B cell (primary cell): Measurements from ENCODE around the gene RERE. TPM values are rescaled to one million over a fixed set of nuclear protein-coding genes. Genes with fewer than 3 reads are reported as not detected.

Source experiments
- ATAC-seq: fragments of 200-7000 bp; cut with Tn5 transposase; one replicate; pipeline ENCODE4 v1.10.0; 2021; ENCODE audit warnings: low read depth, mild to moderate bottlenecking, moderate number of reproducible peaks, moderate library complexity
- CTCF ChIA-PET: fragments of 350-600 bp; sonication (Branson Sonifier 250); formaldehyde crosslinking; loops from one replicate; lab custom pipeline; 2021; ENCODE audit warnings: antibody characterized with exemption, inconsistent platforms; lab: Charles Lee
- POLR2A ChIA-PET: fragments of 350-600 bp; sonication (Branson Sonifier 250); formaldehyde crosslinking; loops from one replicate; lab custom pipeline; 2021; ENCODE audit warnings: antibody characterized with exemption; lab: Charles Lee
- DNase-seq: peaks from one replicate; pipeline ENCODE4 v3.0.0; 2013
- H2AFZ ChIP-seq: 2 replicates; pipeline ENCODE4 v1.6.1; 2012; ENCODE audit warnings: mild to moderate bottlenecking, low read depth, low read length; ENCODE audit not compliant: insufficient read depth, poor library complexity, severe bottlenecking
- H3K27ac ChIP-seq, 2 donors: 1 replicate in 1 of 2; 2 replicates in 1 of 2; pipeline ENCODE4 v1.5.1; 2012 to 2013; ENCODE audit warnings: low read length in 2 of 2, mild to moderate bottlenecking in 2 of 2, moderate library complexity in 1 of 2
- H3K27me3 ChIP-seq, 4 experiments: fragments of 200-600 bp in 1 of 4; sonication (generic) in 1 of 4; replicated peaks in 1 of 4; 1 replicate in 2 of 4; 2 replicates in 2 of 4; pipeline versions ENCODE4 v1.6.1 to v1.7.0; 2013 to 2016; ENCODE audit warnings: low read length in 3 of 4, mild to moderate bottlenecking in 2 of 4, mixed read lengths in 1 of 4, moderate library complexity in 1 of 4; ENCODE audit not compliant: insufficient read depth in 4 of 4, control insufficient read depth in 3 of 4; ENCODE audit errors: control extremely low read depth in 1 of 4
- H3K36me3 ChIP-seq, 2 experiments: replicated peaks in 1 of 2; 1 replicate in 1 of 2; 2 replicates in 1 of 2; pipeline versions ENCODE4 v1.6.1 to v1.7.1; 2013; ENCODE audit warnings: low read length in 1 of 2; ENCODE audit not compliant: insufficient read depth in 2 of 2, control insufficient read depth in 1 of 2; ENCODE audit errors: control extremely low read depth in 1 of 2, extremely low read depth in 1 of 2
- H3K4me1 ChIP-seq, 2 donors: fragments of 200-600 bp in 1 of 2; sonication (generic) in 1 of 2; 1 replicate in 1 of 2; 2 replicates in 1 of 2; pipeline versions ENCODE4 v1.5.1 to v1.6.1; 2013 to 2017; ENCODE audit warnings: low read length in 2 of 2; ENCODE audit not compliant: control insufficient read depth in 2 of 2, insufficient read depth in 2 of 2
- H3K4me2 ChIP-seq: replicated peaks from 2 replicates; pipeline ENCODE3; 2012; ENCODE audit warnings: mild to moderate bottlenecking, low read depth, low read length; ENCODE audit not compliant: poor library complexity, severe bottlenecking
- H3K4me3 ChIP-seq, 5 experiments: fragments of 200-600 bp in 1 of 5; sonication (generic) in 1 of 5; 1 replicate in 3 of 5; 2 replicates in 2 of 5; pipeline versions ENCODE4 v1.5.1 to v1.7.0; 2011 to 2016; ENCODE audit warnings: low read length in 4 of 5, mild to moderate bottlenecking in 4 of 5, low read depth in 2 of 5, control low read depth in 1 of 5, moderate library complexity in 1 of 5; ENCODE audit not compliant: insufficient read depth in 1 of 5; ENCODE audit errors: control extremely low read depth in 1 of 5, extremely low read depth in 1 of 5
- H3K79me2 ChIP-seq: fragments of 200-600 bp; sonication (generic); one replicate; pipeline ENCODE4 v1.6.0; 2016; ENCODE audit warnings: low read length; ENCODE audit not compliant: control insufficient read depth, insufficient read depth
- H3K9ac ChIP-seq: fragments of 200-600 bp; sonication (generic); 2 replicates; pipeline ENCODE4 v1.6.1; 2017; ENCODE audit warnings: mild to moderate bottlenecking, low read length, moderate library complexity
- H3K9me3 ChIP-seq, 3 donors: one replicate each; pipeline versions ENCODE4 v1.6.1 to v1.7.1; 2013; ENCODE audit warnings: low read length in 2 of 3; ENCODE audit not compliant: control insufficient read depth in 2 of 3, insufficient read depth in 1 of 3; ENCODE audit errors: control extremely low read depth in 1 of 3
- H4K20me1 ChIP-seq: 2 replicates; pipeline ENCODE4 v1.6.0; 2012; ENCODE audit warnings: mild to moderate bottlenecking, low read length; ENCODE audit not compliant: insufficient read depth, control insufficient read depth, poor library complexity, severe bottlenecking
- H3K27ac Mint-ChIP-seq: one replicate; pipeline ENCODE4 v1.8.0; 2021; ENCODE audit warnings: mixed read lengths
- H3K27me3 Mint-ChIP-seq: one replicate; pipeline ENCODE4 v1.8.0; 2021; ENCODE audit warnings: mixed read lengths
- H3K4me1 Mint-ChIP-seq: one replicate; pipeline ENCODE4 v1.8.0; 2021; ENCODE audit warnings: mixed read lengths
- H3K4me3 Mint-ChIP-seq: one replicate; pipeline ENCODE4 v1.8.0; 2021; ENCODE audit warnings: mixed read lengths
- H3K9me3 Mint-ChIP-seq: one replicate; pipeline ENCODE4 v1.8.0; 2022; ENCODE audit warnings: mixed read lengths; ENCODE audit not compliant: insufficient read depth
- CTCF ChIP-seq: fragments of 200-600 bp; IDR thresholded peaks from one replicate; pipeline ENCODE4 v1.8.0; 2022; ENCODE audit warnings: antibody characterized with exemption, mild to moderate bottlenecking
- EZH2 ChIP-seq: IDR thresholded peaks from 2 replicates; pipeline ENCODE4 v1.6.1; 2012; ENCODE audit warnings: borderline replicate concordance, low read depth, mild to moderate bottlenecking, moderate library complexity, low read length; ENCODE audit not compliant: insufficient read depth, poor library complexity, severe bottlenecking
- WGBS: methylation state at CpG from one replicate; pipeline ENCODE4 v1.1.5; 2013; ENCODE audit warnings: missing lambda C conversion rate; ENCODE audit not compliant: insufficient coverage; 5-methylcytosine and 5-hydroxymethylcytosine counted together
- intact Hi-C: fragments of 100-400 bp; cut with micrococcal nuclease; formaldehyde crosslinking; loops from one replicate; pipeline ENCODE4 v1.10.0; 2022
- polyA plus RNA-seq: library from polyadenylated mRNA; depleted of rRNA; stranded (reverse); fragments of >200 nt; gene quantifications from 2 replicates; pipeline ENCODE4 v1.2.3, GENCODE V29; 2012
- total RNA-seq, 2 donors: library from RNA; stranded (reverse); fragments of 120-200 nt in 1 of 2; gene quantifications; 1 replicate in 1 of 2; 2 replicates in 1 of 2; pipeline versions ENCODE4 v1.2.3 to v1.2.4, GENCODE V29; 2013 to 2022

The RERE gene
- total and polyA plus RNA-seq, 2 donors (not counting 1 experiment from before 2014, with no cell fraction given): 27.3 to 132 TPM

DNA sequence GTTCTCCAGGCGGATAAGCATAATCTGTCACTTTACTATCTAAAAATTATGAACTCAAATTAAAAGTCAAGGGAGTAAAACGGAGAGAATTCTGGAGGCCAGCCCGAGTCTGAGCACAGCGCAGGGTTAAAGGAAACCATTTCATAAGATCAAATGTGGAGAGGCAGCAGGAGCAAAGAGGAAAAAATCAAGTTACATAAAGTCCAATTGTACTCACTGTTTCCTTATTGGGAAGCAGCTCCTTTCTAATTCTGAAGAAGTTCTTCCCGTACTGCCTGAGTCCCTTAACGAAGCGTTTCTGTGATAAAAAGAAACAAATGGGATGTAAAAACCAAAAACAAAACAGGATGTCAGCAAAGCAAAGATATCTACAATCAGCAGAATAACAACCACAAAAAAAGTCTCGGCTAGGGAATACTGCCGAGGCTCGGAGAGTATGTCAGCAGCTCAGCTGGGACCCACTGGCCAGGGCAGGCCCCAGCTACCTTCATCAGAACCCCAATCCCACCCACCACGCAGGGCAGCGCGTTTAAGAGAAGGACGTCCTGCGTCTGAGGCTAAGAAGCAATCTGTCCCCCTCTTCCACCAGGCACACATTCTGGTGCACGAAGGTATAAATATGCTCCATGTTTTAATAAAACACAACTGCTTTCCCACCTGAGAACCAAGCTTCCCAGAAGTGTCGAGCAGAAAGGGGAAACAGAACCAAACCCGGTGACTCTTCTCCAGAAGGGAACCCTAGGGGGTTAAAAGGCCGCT lies 394.8 kb downstream of the RERE start:
- no peak for DNase-seq
- WGBS: 0% methylated on average over 12 of the region's 19 CpGs
- peak overlapping the region; percentile 66 to 88 for H3K27ac ChIP-seq
- H4K20me1 ChIP-seq: peaks cover 21% of the 10 kb centered on the region
- TF ChIP-seq CTCF (no peak), EZH2 (no peak)
- peak overlapping the region; percentile 82 for H3K4me2 ChIP-seq
- ChIA-PET POLR2A (interaction anchor here (0.5 kb wide), 1 partner anchor 103 kb away, joined by 4 read pairs; no protein-coding TSS in a partner anchor), CTCF (interaction anchor here (1.1 to 4.4 kb wide), 2 partner anchors 12 to 103 kb away, joined by 3 to 40 read pairs; no protein-coding TSS in a partner anchor)
- no peaks in the 10 kb centered on the region for H3K9me3 ChIP-seq
- Mint-ChIP-seq H3K4me3 (no peak overlapping the region), H3K27me3 (no peaks in the 10 kb centered on the region), H3K4me1 (peaks cover 40% of the 10 kb centered on the region), H3K27ac (no peak overlapping the region), H3K9me3 (no peaks in the 10 kb centered on the region)
- peak overlapping the region; percentile 83 for H3K9ac ChIP-seq
- H3K4me1 ChIP-seq: peaks cover 76 to 78% of the 10 kb centered on the region in 2 donors
- intact Hi-C loops: loop anchor here (1.0 to 5.0 kb wide), 6 partner anchors 13 to 655 kb away; no protein-coding TSS in a partner anchor
- ATAC-seq: no peak
- peaks cover 76% of the 10 kb centered on the region for H3K79me2 ChIP-seq
- H3K4me3 ChIP-seq: peak overlapping the region; percentile 74 to 99 (median 91)
- H2AFZ ChIP-seq: peak overlapping the region; percentile 74
- no peaks in the 10 kb centered on the region for H3K27me3 ChIP-seq
- H3K36me3 ChIP-seq: peaks cover 2 to 39% of the 10 kb centered on the region in 2 experiments

- peaks cover 74% of the 10 kb centered on the region in 2 donors for H3K4me1 ChIP-seq
- peak overlapping the region; percentile 83 for H3K9ac ChIP-seq
- DNase-seq (no peak), ATAC-seq (no peak)
- CTCF ChIA-PET: interaction anchor here (0.5 to 4.4 kb wide), 4 partner anchors 11 to 104 kb away, joined by 3 to 40 read pairs (median 3); no protein-coding TSS in a partner anchor
- no peak overlapping the region for H2AFZ ChIP-seq
- peaks cover 30% of the 10 kb centered on the region for H4K20me1 ChIP-seq
- peak overlapping the region; percentile 74 to 99 (median 91) for H3K4me3 ChIP-seq
- Mint-ChIP-seq H3K4me3 (no peak overlapping the region), H3K9me3 (no peaks in the 10 kb centered on the region), H3K27me3 (no peaks in the 10 kb centered on the region), H3K4me1 (peaks cover 41% of the 10 kb centered on the region), H3K27ac (no peak overlapping the region)
- H3K36me3 ChIP-seq: peaks cover 5 to 49% of the 10 kb centered on the region in 2 experiments
- peaks cover 86% of the 10 kb centered on the region for H3K79me2 ChIP-seq
- TF ChIP-seq EZH2 (no peak), CTCF (no peak)
- POLR2A ChIA-PET: no interaction called here
- H3K4me2 ChIP-seq: peak overlapping the region; percentile 82
- H3K9me3 ChIP-seq: no peaks in the 10 kb centered on the region
- intact Hi-C loops: loop anchor here (2.0 to 5.0 kb wide), 5 partner anchors 17 to 656 kb away; no protein-coding TSS in a partner anchor
- WGBS: no CpG with 5 or more reads among the region's 6 CpGs
- H3K27ac ChIP-seq: peak overlapping the region; percentile 66 to 88
- no peaks in the 10 kb centered on the region for H3K27me3 ChIP-seq
Measured at GRCh38 chr1:8421721-8422120, 395.7 kb downstream of the RERE start.
